ENCODE results near the gene FAM107A. TPM values are rescaled to one million over a fixed set of nuclear protein-coding genes. Genes with fewer than 3 reads are reported as not detected.

FAM107A gene
- total and polyA plus RNA-seq, 11 donors = 24.6 to 144 (median 47.9) TPM

- ATAC-seq (peak; percentile 36 to 75 (median 56)), DNase-seq (peak in 1 of 5 donors; percentile 61)
- WGBS, 4 donors = 59 to 67% (median 65%) methylated on average over 6 of the region's 6 CpGs
- no peaks in the 10 kb centered on the region for H3K36me3 ChIP-seq
- intact Hi-C loops (cut with DNase I) = no loop called here
- H3K9me3 ChIP-seq = no peaks in the 10 kb centered on the region
- peaks cover 0 to 56% (median 12%) of the 10 kb centered on the region in 12 donors for H3K4me1 ChIP-seq
- no peak overlapping the region for H3K4me3 ChIP-seq
- peak overlapping the region in 10 of 12 donors; percentile 29 to 77 (median 64) for H3K27ac ChIP-seq
- TF ChIP-seq CTCF (IDR thresholded peaks at IDR 0.05) (no peak), POLR2A (IDR thresholded peaks at IDR 0.05) (no peak)
- H3K27me3 ChIP-seq = no peaks in the 10 kb centered on the region
Observed at GRCh38 chr3:58621086-58621830, 44.1 kb upstream of the FAM107A start.

GRCh38 chr3:58620421-58620820 is 43.2 kb upstream of the FAM107A start:
- H3K27me3 ChIP-seq = no peaks in the 10 kb centered on the region
- peak overlapping the region in 10 of 12 donors; percentile 29 to 77 (median 64) for H3K27ac ChIP-seq
- H3K4me1 ChIP-seq = peaks cover 0 to 61% (median 11%) of the 10 kb centered on the region in 12 donors
- DNase-seq = no peak
- intact Hi-C loops (cut with DNase I) = no loop called here
- no peak for ATAC-seq
- no peak overlapping the region for H3K4me3 ChIP-seq
- no peaks in the 10 kb centered on the region for H3K36me3 ChIP-seq
- WGBS, 4 donors = 82 to 92% (median 89%) methylated on average over 8 of the region's 8 CpGs
- H3K9me3 ChIP-seq = no peaks in the 10 kb centered on the region
- TF ChIP-seq CTCF (IDR thresholded peaks at IDR 0.05) = no peak
- no peak for TF ChIP-seq POLR2A (IDR thresholded peaks at IDR 0.05)

GRCh38 chr3:58617338-58617761 is 40.2 kb upstream of the FAM107A start:
- H3K9me3 ChIP-seq = no peaks in the 10 kb centered on the region
- peak overlapping the region in 6 of 12 donors; percentile 15 to 66 (median 32) for H3K27ac ChIP-seq
- DNase-seq = no peak
- H3K4me1 ChIP-seq = peaks cover 0 to 59% (median 9%) of the 10 kb centered on the region in 12 donors
- WGBS, 4 donors = 50 to 74% (median 55%) methylated on average over 8 of the region's 8 CpGs
- TF ChIP-seq CTCF (IDR thresholded peaks at IDR 0.05) (no peak), POLR2A (IDR thresholded peaks at IDR 0.05) (no peak)
- no peaks in the 10 kb centered on the region for H3K36me3 ChIP-seq
- no peaks in the 10 kb centered on the region for H3K27me3 ChIP-seq
- no peak for ATAC-seq
- intact Hi-C loops (cut with DNase I) = no loop called here
- H3K4me3 ChIP-seq = no peak overlapping the region

GRCh38 chr3:58613236-58614132 is 36.3 kb upstream of the FAM107A start:
- H3K9me3 ChIP-seq = no peaks in the 10 kb centered on the region
- peak overlapping the region in 8 of 12 donors; percentile 3 to 81 (median 50) for H3K27ac ChIP-seq
- intact Hi-C loops (cut with DNase I) = no loop called here
- no peaks in the 10 kb centered on the region for H3K27me3 ChIP-seq
- ATAC-seq (peak in 3 of 4 donors; percentile 8 to 45 (median 44)), DNase-seq (no peak)
- H3K4me3 ChIP-seq = no peak overlapping the region
- WGBS, 4 donors = 55 to 82% (median 70%) methylated on average over 5 to 7 of the region's 7 CpGs
- TF ChIP-seq CTCF (IDR thresholded peaks at IDR 0.05) = no peak
- no peak for TF ChIP-seq POLR2A (IDR thresholded peaks at IDR 0.05)
- H3K4me1 ChIP-seq = peaks cover 0 to 61% (median 13%) of the 10 kb centered on the region in 12 donors
- no peaks in the 10 kb centered on the region for H3K36me3 ChIP-seq
